Trophoblast cell (in vitro differentiated cells and primary cell): Measurements from ENCODE around the gene GORAB.

Source experiments
- DNase-seq, 2 donors: peaks; one replicate each; pipeline ENCODE4 v3.0.0-alpha.2; 2016
- H2AFZ ChIP-seq: 2 replicates; pipeline ENCODE4 v1.6.1; 2013; ENCODE audit warnings: low read length, moderate library complexity, mild to moderate bottlenecking; ENCODE audit not compliant: insufficient read depth, poor library complexity
- H2AK5ac ChIP-seq: 2 replicates; pipeline ENCODE4 v1.6.1; 2013; ENCODE audit warnings: mild to moderate bottlenecking, low read length
- H2BK120ac ChIP-seq: 2 replicates; pipeline ENCODE4 v1.6.1; 2013; ENCODE audit warnings: low read length, mild to moderate bottlenecking, moderate library complexity; ENCODE audit not compliant: insufficient read depth, poor library complexity
- H2BK12ac ChIP-seq: 2 replicates; pipeline ENCODE4 v1.6.1; 2013; ENCODE audit warnings: mild to moderate bottlenecking, low read length, moderate library complexity
- H2BK5ac ChIP-seq: 2 replicates; pipeline ENCODE4 v1.6.1; 2013; ENCODE audit warnings: low read length, low read depth, moderate library complexity, mild to moderate bottlenecking; ENCODE audit not compliant: poor library complexity
- H3K14ac ChIP-seq: 2 replicates; pipeline ENCODE4 v1.6.1; 2013; ENCODE audit warnings: mild to moderate bottlenecking, low read length
- H3K18ac ChIP-seq: 2 replicates; pipeline ENCODE4 v1.6.1; 2013; ENCODE audit warnings: mild to moderate bottlenecking, low read length
- H3K23ac ChIP-seq: 2 replicates; pipeline ENCODE4 v1.6.1; 2013; ENCODE audit warnings: low read length
- H3K27ac ChIP-seq: 2 replicates; pipeline ENCODE4 v1.5.1; 2013; ENCODE audit warnings: low read depth, mild to moderate bottlenecking, inconsistent platforms, low read length, moderate library complexity
- H3K27me3 ChIP-seq: 2 replicates; pipeline ENCODE4 v1.6.1; 2013; ENCODE audit warnings: inconsistent platforms, mild to moderate bottlenecking, low read length, moderate library complexity; ENCODE audit not compliant: insufficient read depth
- H3K36me3 ChIP-seq, 2 experiments: 1 replicate in 1 of 2; 2 replicates in 1 of 2; pipeline ENCODE4 v1.6.1; 2013; ENCODE audit warnings: low read length in 2 of 2, mild to moderate bottlenecking in 2 of 2, moderate library complexity in 1 of 2; ENCODE audit not compliant: insufficient read depth in 2 of 2, control insufficient read depth in 1 of 2
- H3K4ac ChIP-seq: 2 replicates; pipeline ENCODE4 v1.6.1; 2013; ENCODE audit warnings: low read depth, mild to moderate bottlenecking, low read length, moderate library complexity
- H3K4me1 ChIP-seq, 2 experiments: 1 replicate in 1 of 2; 2 replicates in 1 of 2; pipeline ENCODE4 v1.6.1; 2013; ENCODE audit warnings: low read length in 2 of 2, mild to moderate bottlenecking in 2 of 2, moderate library complexity in 1 of 2; ENCODE audit not compliant: insufficient read depth in 2 of 2, control insufficient read depth in 1 of 2
- H3K4me2 ChIP-seq: 2 replicates; pipeline ENCODE4 v1.6.1; 2013; ENCODE audit warnings: inconsistent platforms, mild to moderate bottlenecking, low read length, moderate library complexity
- H3K4me3 ChIP-seq: 2 replicates; pipeline ENCODE4 v1.5.1; 2013; ENCODE audit warnings: mild to moderate bottlenecking, low read depth, low read length, inconsistent platforms
- H3K79me1 ChIP-seq: one replicate; pipeline ENCODE4 v1.6.1; 2013; ENCODE audit warnings: low read length
- H3K79me2 ChIP-seq: 2 replicates; pipeline ENCODE4 v1.6.1; 2013; ENCODE audit warnings: low read length, mild to moderate bottlenecking; ENCODE audit not compliant: control insufficient read depth, insufficient read depth, poor library complexity
- H3K9ac ChIP-seq: 2 replicates; pipeline ENCODE4 v1.6.1; 2013; ENCODE audit warnings: mild to moderate bottlenecking, low read length
- H3K9me3 ChIP-seq: 2 replicates; pipeline ENCODE4 v1.6.1; 2013; ENCODE audit warnings: low read depth, mild to moderate bottlenecking, control low read depth, inconsistent platforms, low read length; ENCODE audit not compliant: insufficient read depth
- H4K12ac ChIP-seq: 2 replicates; pipeline ENCODE4 v1.6.1; 2013; ENCODE audit warnings: low read depth, mild to moderate bottlenecking, low read length, moderate library complexity
- H4K8ac ChIP-seq: 2 replicates; pipeline ENCODE4 v1.6.1; 2013; ENCODE audit warnings: low read depth, mild to moderate bottlenecking, low read length, moderate library complexity
- H4K91ac ChIP-seq: one replicate; pipeline ENCODE4 v1.6.1; 2013; ENCODE audit warnings: low read depth, mild to moderate bottlenecking, low read length, moderate library complexity
- WGBS: extraction: QIAGEN DNeasy Blood & Tissue Kit; methylation state at CpG from one replicate; pipeline ENCODE4 v1.1.7; 2013; ENCODE audit warnings: missing lambda C conversion rate; ENCODE audit not compliant: insufficient read length, insufficient coverage; ENCODE audit errors: extremely low coverage; 5-methylcytosine and 5-hydroxymethylcytosine counted together

Gene GORAB

DNA sequence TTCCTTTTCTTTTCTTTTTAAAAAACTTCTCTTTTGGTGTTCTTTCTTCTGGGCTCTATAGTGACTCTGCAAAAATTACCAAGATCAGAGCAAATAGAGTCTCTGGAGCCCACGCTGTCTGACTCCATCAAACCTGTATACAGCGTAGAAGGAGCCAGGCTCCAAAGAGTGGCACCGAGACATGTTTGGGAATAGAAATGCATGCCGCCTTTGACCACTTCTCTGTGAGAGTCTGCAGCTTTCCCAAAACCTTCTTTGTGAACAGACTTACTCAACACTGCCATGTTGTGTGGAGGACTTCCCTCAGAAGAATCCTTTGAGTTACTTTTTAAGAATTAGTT, 55.3 kb downstream of the GORAB start:
- no peak overlapping the region for H3K27ac ChIP-seq
- H3K9ac ChIP-seq: no peak overlapping the region
- H3K18ac ChIP-seq: no peak overlapping the region
- H3K79me1 ChIP-seq: no peaks in the 10 kb centered on the region
- no peak overlapping the region for H2BK5ac ChIP-seq
- no peak overlapping the region for H2AFZ ChIP-seq
- no peak overlapping the region for H2AK5ac ChIP-seq
- no peaks in the 10 kb centered on the region for H3K9me3 ChIP-seq
- no peak for DNase-seq
- no peak overlapping the region for H3K23ac ChIP-seq
- no peak overlapping the region for H3K4me2 ChIP-seq
- no peaks in the 10 kb centered on the region for H3K36me3 ChIP-seq
- no peaks in the 10 kb centered on the region for H3K4me1 ChIP-seq
- H3K4me3 ChIP-seq: no peak overlapping the region
- no peaks in the 10 kb centered on the region for H3K79me2 ChIP-seq
- no peak overlapping the region for H4K12ac ChIP-seq
- H3K14ac ChIP-seq: no peak overlapping the region
- WGBS: no CpG with 5 or more reads among the region's 4 CpGs
- no peak overlapping the region for H4K91ac ChIP-seq
- no peak overlapping the region for H2BK12ac ChIP-seq
- H2BK120ac ChIP-seq: no peak overlapping the region
- H4K8ac ChIP-seq: no peak overlapping the region
- H3K27me3 ChIP-seq: no peaks in the 10 kb centered on the region
- H3K4ac ChIP-seq: no peak overlapping the region

DNA sequence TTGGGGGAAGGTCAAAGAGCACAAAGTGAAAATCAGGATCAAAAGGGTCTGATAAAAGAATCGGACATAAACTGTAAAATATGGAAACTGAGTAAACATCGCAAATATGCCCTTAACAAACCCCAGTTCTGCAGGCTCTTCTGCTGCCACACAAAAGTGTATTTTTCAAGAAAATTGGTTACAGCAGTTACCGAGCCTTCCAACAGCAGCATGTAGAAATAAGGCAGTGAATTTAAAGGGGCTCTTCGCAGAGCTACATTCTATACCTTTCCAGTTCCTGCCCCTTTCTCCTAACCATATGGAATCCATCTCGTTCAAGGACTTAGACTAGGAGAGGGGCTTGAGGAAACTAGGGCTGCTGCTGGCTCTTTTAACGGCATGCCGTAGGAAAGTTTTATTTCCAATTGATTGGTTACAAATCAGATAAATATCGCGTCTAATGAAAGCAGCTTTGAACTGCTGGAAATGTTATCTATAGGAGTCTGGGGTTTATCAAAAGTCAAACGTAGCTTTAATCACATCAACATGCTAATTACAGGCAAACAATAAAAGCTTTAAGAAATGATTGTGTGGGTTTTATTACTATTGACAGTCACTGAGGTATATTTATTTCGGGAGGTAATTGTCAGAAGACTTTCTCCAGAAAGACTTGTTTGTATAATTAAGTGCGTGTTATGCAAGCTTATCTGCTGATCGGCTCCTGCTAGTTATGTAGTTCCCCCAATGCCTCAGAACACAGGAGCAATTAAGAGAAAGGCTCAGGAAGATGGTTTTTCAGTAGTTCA, 59.1 kb downstream of the GORAB start:
- H3K79me1 ChIP-seq: no peaks in the 10 kb centered on the region
- no CpG with 5 or more reads among the region's 13 CpGs for WGBS

DNA sequence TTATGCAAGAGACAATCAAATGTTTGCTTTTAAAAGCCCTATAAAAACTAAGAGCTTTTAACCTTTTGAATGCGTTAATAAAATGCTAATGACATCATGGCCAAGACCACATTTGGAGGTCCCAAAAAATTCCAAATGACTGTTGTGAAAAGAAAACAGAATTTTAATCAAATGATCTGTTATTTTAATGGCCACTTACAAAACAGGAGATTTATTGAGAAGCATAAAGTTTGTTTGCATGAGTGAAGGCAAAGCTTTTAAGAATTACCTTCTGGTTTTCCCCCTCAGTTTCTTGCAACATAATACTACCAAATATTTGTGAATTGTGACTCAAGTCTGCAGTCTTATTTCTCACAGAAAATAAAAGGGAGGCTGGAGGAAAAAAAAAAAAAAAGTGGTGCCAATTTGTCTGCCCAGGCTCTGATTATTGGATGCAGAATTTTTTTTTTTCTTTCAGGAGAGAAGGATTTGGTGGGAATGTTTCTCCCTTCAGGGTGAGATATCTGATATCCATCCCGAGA, 60.7 kb downstream of the GORAB start:
- no peak overlapping the region for H4K91ac ChIP-seq
- no peak overlapping the region for H3K4me3 ChIP-seq
- H3K4ac ChIP-seq: no peak overlapping the region
- H3K23ac ChIP-seq: no peak overlapping the region
- WGBS: no CpG with 5 or more reads among the region's 2 CpGs
- no peak overlapping the region for H3K14ac ChIP-seq
- H2AK5ac ChIP-seq: no peak overlapping the region
- no peaks in the 10 kb centered on the region for H3K9me3 ChIP-seq
- H3K27me3 ChIP-seq: no peaks in the 10 kb centered on the region
- no peak overlapping the region for H3K4me2 ChIP-seq
- H3K18ac ChIP-seq: no peak overlapping the region
- no peaks in the 10 kb centered on the region for H3K36me3 ChIP-seq
- no peak overlapping the region for H3K27ac ChIP-seq
- DNase-seq: no peak
- no peak overlapping the region for H3K9ac ChIP-seq
- H3K4me1 ChIP-seq: no peaks in the 10 kb centered on the region
- no peak overlapping the region for H2BK120ac ChIP-seq
- no peak overlapping the region for H4K12ac ChIP-seq
- no peak overlapping the region for H2AFZ ChIP-seq
- H3K79me2 ChIP-seq: no peaks in the 10 kb centered on the region
- no peak overlapping the region for H2BK5ac ChIP-seq
- no peaks in the 10 kb centered on the region for H3K79me1 ChIP-seq
- H4K8ac ChIP-seq: no peak overlapping the region
- no peak overlapping the region for H2BK12ac ChIP-seq

More for the DNA sequence above, 59.1 kb downstream of the GORAB start:
- H3K9ac ChIP-seq: no peak overlapping the region
- no peak overlapping the region for H2BK5ac ChIP-seq
- H3K79me2 ChIP-seq: no peaks in the 10 kb centered on the region
- no peak overlapping the region for H2AFZ ChIP-seq
- no peak overlapping the region for H3K4me3 ChIP-seq
- H3K23ac ChIP-seq: no peak overlapping the region
- no peaks in the 10 kb centered on the region for H3K9me3 ChIP-seq
- no peaks in the 10 kb centered on the region for H3K27me3 ChIP-seq
- H3K4ac ChIP-seq: no peak overlapping the region
- no peak overlapping the region for H4K12ac ChIP-seq
- no peak overlapping the region for H3K18ac ChIP-seq
- no peak overlapping the region for H4K8ac ChIP-seq
- no peak overlapping the region for H2AK5ac ChIP-seq
- no peak overlapping the region for H2BK120ac ChIP-seq
- H3K36me3 ChIP-seq: no peaks in the 10 kb centered on the region
- H4K91ac ChIP-seq: no peak overlapping the region
- no peak for DNase-seq
- H3K27ac ChIP-seq: no peak overlapping the region
- no peak overlapping the region for H3K4me2 ChIP-seq
- H3K14ac ChIP-seq: no peak overlapping the region
- H3K4me1 ChIP-seq: no peaks in the 10 kb centered on the region
- no peak overlapping the region for H2BK12ac ChIP-seq

DNA sequence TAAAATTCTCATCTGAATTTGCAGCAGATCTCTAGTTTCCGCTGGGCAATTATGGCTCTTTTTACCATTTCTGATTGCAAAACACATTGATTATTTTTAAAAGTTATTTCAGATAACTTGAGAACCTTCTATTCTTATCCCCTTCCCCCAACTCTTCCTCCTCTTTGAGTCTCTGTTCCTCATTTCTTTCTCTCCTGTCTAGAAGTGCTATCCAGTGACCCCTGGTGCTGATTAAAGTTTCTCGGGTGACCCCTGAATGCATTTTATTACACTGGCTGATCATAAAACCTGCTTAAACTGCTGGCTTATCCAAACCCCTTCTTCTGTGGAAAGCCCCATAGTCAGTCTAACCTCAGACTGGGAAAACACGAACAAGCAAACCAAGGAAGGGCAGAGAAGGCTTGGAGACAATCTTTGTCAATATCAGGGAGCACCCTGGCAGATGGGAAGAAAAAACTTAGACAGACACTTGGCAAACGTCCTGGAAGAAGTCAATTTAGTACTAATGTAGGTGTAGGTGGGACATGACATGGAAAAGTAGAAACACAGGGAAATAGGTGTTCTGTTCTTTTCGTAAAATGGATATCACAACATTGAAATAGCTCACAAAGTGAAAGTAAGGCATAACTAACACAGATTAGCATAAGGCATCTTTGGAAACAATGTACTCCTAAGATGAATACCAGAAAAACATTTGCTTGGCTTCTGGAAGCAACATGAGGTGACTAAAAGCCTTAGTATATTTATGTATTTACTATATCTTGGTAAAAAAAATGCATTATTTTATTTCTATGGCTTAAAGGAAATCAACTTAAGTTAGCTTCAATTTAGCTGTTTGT, 61.4 kb downstream of the GORAB start:
- H4K91ac ChIP-seq: no peak overlapping the region
- no peak overlapping the region for H2AK5ac ChIP-seq
- H2BK5ac ChIP-seq: no peak overlapping the region
- no peak overlapping the region for H3K9ac ChIP-seq
- no peak overlapping the region for H3K4ac ChIP-seq
- H3K36me3 ChIP-seq: no peaks in the 10 kb centered on the region
- H3K4me1 ChIP-seq: no peaks in the 10 kb centered on the region
- no peak overlapping the region for H3K18ac ChIP-seq
- H3K27me3 ChIP-seq: no peaks in the 10 kb centered on the region
- no peak overlapping the region for H2AFZ ChIP-seq
- no peak overlapping the region for H3K4me3 ChIP-seq
- H2BK120ac ChIP-seq: no peak overlapping the region
- WGBS: no CpG with 5 or more reads among the region's 5 CpGs
- no peak overlapping the region for H3K4me2 ChIP-seq
- DNase-seq: no peak
- H4K8ac ChIP-seq: no peak overlapping the region
- no peak overlapping the region for H2BK12ac ChIP-seq
- H3K9me3 ChIP-seq: no peaks in the 10 kb centered on the region
- no peak overlapping the region for H3K14ac ChIP-seq
- no peak overlapping the region for H4K12ac ChIP-seq
- no peaks in the 10 kb centered on the region for H3K79me2 ChIP-seq
- H3K23ac ChIP-seq: no peak overlapping the region
- no peak overlapping the region for H3K27ac ChIP-seq
- no peaks in the 10 kb centered on the region for H3K79me1 ChIP-seq
